Ovary (tissue), 9 donors: Measurements from ENCODE around the gene RAB43. TPM values are rescaled to one million over a fixed set of nuclear protein-coding genes. Genes with fewer than 3 reads are reported as not detected.

ENCODE experiments used
- DNase-seq, 5 donors: peaks; one replicate each; pipeline ENCODE4 v3.0.0-alpha.2; 2019 to 2020
- H3K27ac ChIP-seq, 2 donors: fragments of 200-600 bp; one replicate each; pipeline versions ENCODE4 v1.5.1 to v1.8.0; 2019 to 2022
- H3K27me3 ChIP-seq: fragments of 200-600 bp; one replicate; pipeline ENCODE4 v1.8.0; 2022
- H3K36me3 ChIP-seq: fragments of 200-600 bp; sonication (generic); one replicate; pipeline ENCODE4 v1.5.1; 2019
- H3K4me1 ChIP-seq: one replicate; pipeline ENCODE4 v1.8.1; 2013; ENCODE audit warnings: mild to moderate bottlenecking, moderate library complexity; ENCODE audit not compliant: insufficient read depth
- H3K4me3 ChIP-seq: fragments of 200-600 bp; sonication (generic); one replicate; pipeline ENCODE4 v1.5.1; 2017
- H3K9me3 ChIP-seq, 2 donors: fragments of 200-600 bp in 1 of 2; sonication (generic) in 1 of 2; one replicate each; pipeline versions ENCODE4 v1.5.1 to v1.8.1; 2013 to 2019; ENCODE audit warnings: mild to moderate bottlenecking in 1 of 2, moderate library complexity in 1 of 2
- EP300 ChIP-seq: sonication (generic); formaldehyde crosslinking; IDR thresholded peaks from one replicate; pipeline ENCODE4 v1.6.1; 2017; ENCODE audit warnings: antibody characterized with exemption
- POLR2A ChIP-seq: fragments of 450-650 bp; IDR thresholded peaks from one replicate; pipeline ENCODE4 v1.6.1; 2017; ENCODE audit warnings: antibody characterized with exemption, mild to moderate bottlenecking, moderate library complexity
- WGBS, 3 donors: extraction: QIAGEN DNeasy Blood & Tissue Kit in 1 of 3; methylation state at CpG; one replicate each; pipeline versions ENCODE4 v1.1.5 to v1.1.7; 2013 to 2017; 5-methylcytosine and 5-hydroxymethylcytosine counted together
- intact Hi-C, 4 donors: fragments of 100-400 bp; cut with DNase I; formaldehyde crosslinking; loops; one replicate each; pipeline versions ENCODE4 v1.11.0 to v1.15.1; 2022 to 2023
- polyA plus RNA-seq, 2 donors: library from polyadenylated mRNA; stranded (reverse); fragments of 200-250 nt in 1 of 2; fragments of 350-450 nt in 1 of 2; fragmentation: Illumina TruSeq in 1 of 2; extraction: RNeasy Lipid Tissue Mini Kit (QIAGEN cat#74804) in 1 of 2; gene quantifications; one replicate each; pipeline ENCODE4 v1.2.3, GENCODE V29; 2013 to 2014
- total RNA-seq, 7 donors: library from RNA; depleted of rRNA in 2 of 7; stranded (reverse); fragments of >200 nt in 2 of 7; fragmentation: NEBNext Ultra II Directional in 3 of 7; extraction: Animal tissue kit (Norgen Biotek cat#: 25700) in 3 of 7; gene quantifications; one replicate each; pipeline versions ENCODE4 v1.1.0 to v1.2.4, GENCODE V29; 2016 to 2023
- TF ChIP-seq, protein P1 (sequence below), 3 donors: fragments of 450-650 bp in 2 of 3; fragments of 200-600 bp in 1 of 3; IDR thresholded peaks; one replicate each; pipeline versions ENCODE4 v1.5.1 to v1.8.0; 2016 to 2022; ENCODE audit warnings: antibody characterized with exemption in 3 of 3, mild to moderate bottlenecking in 1 of 3
- donor health status: DM: no; HTN: no; CAD: no; lungs with moderate emphysema.
- donor health status: DM: no; HTN: no; CAD: no.
- donor health status: Bipolar disorder and iron deficiency.
- donor health status: DM: yes; HTN: yes; CAD: no.
- donor health status: DM: no; HTN: no; CAD: no.
- donor health status: DM: yes; HTN: yes; CAD: no.

RAB43 gene
- total and polyA plus RNA-seq, 9 donors: 0.88 to 37.7 (median 23.4) TPM

- intact Hi-C loops: no loop called here
- Histone ChIP-seq H3K27ac (no peak overlapping the region), H3K4me3 (no peak overlapping the region), H3K4me1 (no peaks in the 10 kb centered on the region), H3K27me3 (no peaks in the 10 kb centered on the region), H3K9me3 (no peaks in the 10 kb centered on the region), H3K36me3 (no peaks in the 10 kb centered on the region)
- no peak for DNase-seq
- no peak for TF ChIP-seq POLR2A
- no peak for TF ChIP-seq EP300
- TF ChIP-seq, protein P1, sequence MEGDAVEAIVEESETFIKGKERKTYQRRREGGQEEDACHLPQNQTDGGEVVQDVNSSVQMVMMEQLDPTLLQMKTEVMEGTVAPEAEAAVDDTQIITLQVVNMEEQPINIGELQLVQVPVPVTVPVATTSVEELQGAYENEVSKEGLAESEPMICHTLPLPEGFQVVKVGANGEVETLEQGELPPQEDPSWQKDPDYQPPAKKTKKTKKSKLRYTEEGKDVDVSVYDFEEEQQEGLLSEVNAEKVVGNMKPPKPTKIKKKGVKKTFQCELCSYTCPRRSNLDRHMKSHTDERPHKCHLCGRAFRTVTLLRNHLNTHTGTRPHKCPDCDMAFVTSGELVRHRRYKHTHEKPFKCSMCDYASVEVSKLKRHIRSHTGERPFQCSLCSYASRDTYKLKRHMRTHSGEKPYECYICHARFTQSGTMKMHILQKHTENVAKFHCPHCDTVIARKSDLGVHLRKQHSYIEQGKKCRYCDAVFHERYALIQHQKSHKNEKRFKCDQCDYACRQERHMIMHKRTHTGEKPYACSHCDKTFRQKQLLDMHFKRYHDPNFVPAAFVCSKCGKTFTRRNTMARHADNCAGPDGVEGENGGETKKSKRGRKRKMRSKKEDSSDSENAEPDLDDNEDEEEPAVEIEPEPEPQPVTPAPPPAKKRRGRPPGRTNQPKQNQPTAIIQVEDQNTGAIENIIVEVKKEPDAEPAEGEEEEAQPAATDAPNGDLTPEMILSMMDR (IDR thresholded peaks at IDR 0.05): no peak
- 87 to 95% (median 90%) methylated on average over 10 to 16 of the region's 16 CpGs for whole genome bisulfite sequencing, 3 donors
Measured at GRCh38 chr3:129128357-129129155, 7.0 kb upstream of the RAB43 start.

- Histone ChIP-seq H3K4me1 (no peaks in the 10 kb centered on the region), H3K4me3 (no peak overlapping the region), H3K9me3 (no peaks in the 10 kb centered on the region), H3K36me3 (no peaks in the 10 kb centered on the region), H3K27me3 (no peaks in the 10 kb centered on the region), H3K27ac (no peak overlapping the region)
- DNase-seq: no peak
- intact Hi-C loops: no loop called here
- WGBS, 3 donors: 74 to 86% (median 77%) methylated on average over 9 of the region's 9 CpGs
- no peak for TF ChIP-seq POLR2A
- no peak for TF ChIP-seq EP300
- TF ChIP-seq, protein P1 (IDR thresholded peaks at IDR 0.05): no peak
Measured at GRCh38 chr3:129126726-129127280, 5.2 kb upstream of the RAB43 start.

GRCh38 chr3:129123314-129124060, 1.9 kb upstream of the RAB43 start:
- Histone ChIP-seq H3K36me3 (no peaks in the 10 kb centered on the region), H3K27me3 (no peaks in the 10 kb centered on the region), H3K9me3 (no peaks in the 10 kb centered on the region), H3K4me3 (no peak overlapping the region), H3K27ac (peak overlapping the region in 1 of 2 donors; percentile 95), H3K4me1 (peaks cover 7% of the 10 kb centered on the region)
- no peak for DNase-seq
- intact Hi-C loops: no loop called here
- WGBS, 3 donors: 52 to 58% (median 56%) methylated on average over 5 of the region's 5 CpGs
- TF ChIP-seq EP300: no peak
- TF ChIP-seq, protein P1 (IDR thresholded peaks at IDR 0.05): no peak
- TF ChIP-seq POLR2A: no peak

GRCh38 chr3:129122412-129123011, 908 bp upstream of the RAB43 start:
- Histone ChIP-seq H3K27me3 (no peaks in the 10 kb centered on the region), H3K4me1 (peaks cover 8% of the 10 kb centered on the region), H3K9me3 (no peaks in the 10 kb centered on the region), H3K4me3 (peak overlapping the region; percentile 83), H3K27ac (peak overlapping the region; percentile 90 to 95), H3K36me3 (no peaks in the 10 kb centered on the region)
- WGBS, 3 donors: 33 to 37% (median 34%) methylated on average over 17 to 18 of the region's 18 CpGs
- peak in 2 of 5 donors; percentile 40 to 51 for DNase-seq
- intact Hi-C loops: no loop called here
- TF ChIP-seq, protein P1 (IDR thresholded peaks at IDR 0.05): no peak
- TF ChIP-seq EP300: no peak
